GM18502 (cell line): ENCODE data around the gene NECTIN1.

ENCODE experiments used
- ATAC-seq: cut with Tn5 transposase; IDR thresholded peaks from one replicate; pipeline ENCODE4 v1.9.1; 2021; ENCODE audit warnings: mild to moderate bottlenecking; ENCODE audit not compliant: unreplicated experiment, poor library complexity

Gene NECTIN1

GRCh38 chr11:119716582-119717498 is 12.2 kb downstream of the NECTIN1 start:
- no peak for ATAC-seq

GRCh38 chr11:119714590-119714989 is 14.4 kb downstream of the NECTIN1 start:
- ATAC-seq: no peak

GRCh38 chr11:119714189-119714588 is 14.8 kb downstream of the NECTIN1 start:
- ATAC-seq: no peak

GRCh38 chr11:119713359-119714040 is 15.5 kb downstream of the NECTIN1 start:
- ATAC-seq: no peak

GRCh38 chr11:119712459-119713358 is 16.3 kb downstream of the NECTIN1 start:
- ATAC-seq: no peak

- ATAC-seq: no peak
Measured at GRCh38 chr11:119712006-119712405, 17.0 kb downstream of the NECTIN1 start.

GRCh38 chr11:119711476-119711875 is 17.5 kb downstream of the NECTIN1 start:
- no peak for ATAC-seq

- ATAC-seq: no peak
Measured at GRCh38 chr11:119710417-119710816, 18.6 kb downstream of the NECTIN1 start.

- no peak for ATAC-seq
Measured at GRCh38 chr11:119709638-119710346, 19.2 kb downstream of the NECTIN1 start.

- ATAC-seq: no peak
Measured at GRCh38 chr11:119709171-119709570, 19.8 kb downstream of the NECTIN1 start.

- ATAC-seq: no peak
Measured at GRCh38 chr11:119708384-119708783, 20.6 kb downstream of the NECTIN1 start.

- ATAC-seq: no peak
Measured at GRCh38 chr11:119706887-119707286, 22.1 kb downstream of the NECTIN1 start.

- no peak for ATAC-seq
Measured at GRCh38 chr11:119706029-119706428, 23.0 kb downstream of the NECTIN1 start.

- no peak for ATAC-seq
Measured at GRCh38 chr11:119705362-119705761, 23.6 kb downstream of the NECTIN1 start.

GRCh38 chr11:119704849-119705248 is 24.2 kb downstream of the NECTIN1 start:
- no peak for ATAC-seq

- ATAC-seq: no peak
Measured at GRCh38 chr11:119701591-119702549, 27.1 kb downstream of the NECTIN1 start.

GRCh38 chr11:119700536-119701346 is 28.3 kb downstream of the NECTIN1 start:
- ATAC-seq: no peak

GRCh38 chr11:119700030-119700429 is 29.0 kb downstream of the NECTIN1 start:
- ATAC-seq: no peak
